Nephron progenitor cell (in vitro differentiated cells): ENCODE data around the gene CACNA1C.

Experiments used
- DNase-seq: peaks from one replicate; pipeline ENCODE4 v3.0.0; 2021
- H3K27ac Mint-ChIP-seq: 2 replicates; pipeline ENCODE4 v1.8.0; 2021; ENCODE audit warnings: mild to moderate bottlenecking, moderate library complexity, mixed read lengths
- H3K27me3 Mint-ChIP-seq: 2 replicates; pipeline ENCODE4 v1.8.0; 2021; ENCODE audit warnings: mild to moderate bottlenecking, low read depth, mixed read lengths; ENCODE audit not compliant: poor library complexity
- H3K36me3 Mint-ChIP-seq: 2 replicates; pipeline ENCODE4 v1.8.0; 2021; ENCODE audit warnings: low read depth, mixed read lengths
- H3K4me1 Mint-ChIP-seq: 2 replicates; pipeline ENCODE4 v1.8.0; 2021; ENCODE audit warnings: mixed read lengths
- H3K4me3 Mint-ChIP-seq: 2 replicates; pipeline ENCODE4 v1.8.0; 2021; ENCODE audit warnings: mild to moderate bottlenecking, moderate library complexity, mixed read lengths
- H3K9me3 Mint-ChIP-seq: 2 replicates; pipeline ENCODE4 v1.8.0; 2021; ENCODE audit warnings: mild to moderate bottlenecking, moderate library complexity, mixed read lengths
- CTCF ChIP-seq: fragments of 200-600 bp; sonication (generic); IDR thresholded peaks from 2 replicates; pipeline ENCODE4 v1.5.0; 2021; ENCODE audit warnings: antibody characterized with exemption

Gene CACNA1C

GRCh38 chr12:2484141-2484776 is 431.5 kb downstream of the CACNA1C start:
- DNase-seq: no peak
- Mint-ChIP-seq H3K36me3 (no peaks in the 10 kb centered on the region), H3K9me3 (no peaks in the 10 kb centered on the region), H3K27ac (no peak overlapping the region), H3K27me3 (peaks cover 18% of the 10 kb centered on the region), H3K4me3 (no peak overlapping the region), H3K4me1 (peaks cover 5% of the 10 kb centered on the region)
- no peak for TF ChIP-seq CTCF

GRCh38 chr12:2485681-2486080 is 432.9 kb downstream of the CACNA1C start:
- H3K4me1 Mint-ChIP-seq: peaks cover 5% of the 10 kb centered on the region
- no peak overlapping the region for H3K4me3 Mint-ChIP-seq
- H3K9me3 Mint-ChIP-seq: no peaks in the 10 kb centered on the region
- H3K27me3 Mint-ChIP-seq: peaks cover 18% of the 10 kb centered on the region
- no peak for TF ChIP-seq CTCF
- H3K27ac Mint-ChIP-seq: no peak overlapping the region
- DNase-seq: no peak
- no peaks in the 10 kb centered on the region for H3K36me3 Mint-ChIP-seq

- Mint-ChIP-seq H3K4me1 (peaks cover 5% of the 10 kb centered on the region), H3K27me3 (peaks cover 18% of the 10 kb centered on the region)
- no peak for TF ChIP-seq CTCF
Observed at GRCh38 chr12:2486796-2487195, 434.0 kb downstream of the CACNA1C start.

GRCh38 chr12:2487278-2487677 is 434.5 kb downstream of the CACNA1C start:
- H3K36me3 Mint-ChIP-seq: no peaks in the 10 kb centered on the region

More at GRCh38 chr12:2486796-2487195, 434.0 kb downstream of the CACNA1C start:
- no peaks in the 10 kb centered on the region for H3K36me3 Mint-ChIP-seq
- no peaks in the 10 kb centered on the region for H3K9me3 Mint-ChIP-seq
- DNase-seq: no peak
- peak overlapping the region; percentile 1 for H3K27ac Mint-ChIP-seq
- no peak overlapping the region for H3K4me3 Mint-ChIP-seq

GRCh38 chr12:2488131-2488530 is 435.3 kb downstream of the CACNA1C start:
- H3K27ac Mint-ChIP-seq: no peak overlapping the region
- H3K4me1 Mint-ChIP-seq: peaks cover 9% of the 10 kb centered on the region
- DNase-seq: no peak
- H3K36me3 Mint-ChIP-seq: no peaks in the 10 kb centered on the region
- H3K9me3 Mint-ChIP-seq: no peaks in the 10 kb centered on the region
- no peak for TF ChIP-seq CTCF
- H3K4me3 Mint-ChIP-seq: no peak overlapping the region
- peaks cover 9% of the 10 kb centered on the region for H3K27me3 Mint-ChIP-seq

More at GRCh38 chr12:2487278-2487677, 434.5 kb downstream of the CACNA1C start:
- Mint-ChIP-seq H3K4me3 (no peak overlapping the region), H3K9me3 (no peaks in the 10 kb centered on the region), H3K27ac (no peak overlapping the region), H3K27me3 (peaks cover 17% of the 10 kb centered on the region), H3K4me1 (peaks cover 5% of the 10 kb centered on the region)
- no peak for DNase-seq
- TF ChIP-seq CTCF: no peak

GRCh38 chr12:2488596-2488995 is 435.8 kb downstream of the CACNA1C start:
- Mint-ChIP-seq H3K27me3 (peaks cover 12% of the 10 kb centered on the region), H3K27ac (no peak overlapping the region), H3K4me1 (peaks cover 13% of the 10 kb centered on the region), H3K36me3 (no peaks in the 10 kb centered on the region), H3K9me3 (no peaks in the 10 kb centered on the region), H3K4me3 (no peak overlapping the region)
- TF ChIP-seq CTCF: no peak
- DNase-seq: no peak
